GM21390 (cell line): ENCODE data around the gene BHLHE41.
A peak's percentile ranks its signal among the peaks of the same experiment; 100 is the strongest.

Source experiments
- ATAC-seq: cut with Tn5 transposase; IDR thresholded peaks from one replicate; pipeline ENCODE4 v1.9.1; 2021; ENCODE audit not compliant: unreplicated experiment

The BHLHE41 gene

DNA sequence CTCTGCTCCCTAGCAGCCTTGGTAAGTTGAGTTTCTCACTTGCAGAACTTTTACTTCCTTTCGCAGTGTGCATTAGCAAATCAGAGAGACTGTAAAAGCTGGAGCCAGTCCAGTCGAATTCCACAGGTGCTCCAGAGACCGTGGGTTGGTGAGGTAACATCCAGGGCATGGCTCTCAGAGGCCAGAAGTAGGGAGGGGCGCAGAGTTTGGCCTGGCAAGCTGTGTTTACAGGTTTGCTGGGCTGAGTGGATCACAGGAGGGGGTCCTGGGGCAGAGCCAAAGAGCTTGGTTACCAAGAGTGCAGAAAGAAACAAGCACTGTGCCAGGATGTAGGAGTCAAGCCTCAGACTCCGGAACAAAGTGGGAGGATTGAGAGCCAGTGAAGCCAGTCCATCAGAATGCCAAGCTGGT lies 10.2 kb upstream of the BHLHE41 start:
- ATAC-seq: no peak

DNA sequence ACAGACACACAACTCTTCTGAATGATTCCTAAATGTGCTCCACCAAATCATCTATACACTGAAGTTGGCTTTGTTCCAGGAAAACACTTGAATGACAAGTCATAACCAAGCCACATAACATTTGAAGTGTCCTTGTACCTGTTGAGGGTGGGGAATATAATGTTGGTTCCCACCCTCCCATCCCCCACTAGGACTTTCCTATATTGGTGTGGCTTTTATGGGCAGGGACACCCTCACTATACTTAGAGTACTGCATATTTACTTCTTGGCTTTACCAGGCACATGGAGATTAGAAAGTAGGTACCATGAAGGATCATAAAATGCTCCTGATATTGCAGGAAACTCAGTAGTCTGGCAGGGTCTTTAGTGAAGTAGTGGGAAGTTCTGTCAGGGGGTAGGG lies 9.7 kb upstream of the BHLHE41 start:
- no peak for ATAC-seq

DNA sequence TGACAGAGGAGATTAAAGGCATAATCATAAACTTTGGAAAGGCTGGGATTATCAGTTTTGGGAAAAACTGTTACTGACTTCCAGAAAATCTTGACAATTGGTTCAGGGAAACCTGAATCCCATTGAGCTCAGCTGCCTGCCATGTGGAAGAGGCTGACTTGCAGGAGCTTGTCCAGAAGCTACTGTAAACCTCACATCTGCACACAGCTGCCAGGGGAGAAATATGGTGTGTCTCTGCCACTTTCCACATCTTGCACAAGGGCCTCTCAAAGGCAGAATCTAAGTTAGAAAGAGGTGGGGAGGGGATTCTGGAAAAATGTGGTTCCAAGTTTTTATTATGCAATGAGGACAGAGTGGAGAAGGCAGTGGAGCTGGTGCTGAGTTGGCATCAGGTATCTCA lies 8.7 kb upstream of the BHLHE41 start:
- no peak for ATAC-seq

DNA sequence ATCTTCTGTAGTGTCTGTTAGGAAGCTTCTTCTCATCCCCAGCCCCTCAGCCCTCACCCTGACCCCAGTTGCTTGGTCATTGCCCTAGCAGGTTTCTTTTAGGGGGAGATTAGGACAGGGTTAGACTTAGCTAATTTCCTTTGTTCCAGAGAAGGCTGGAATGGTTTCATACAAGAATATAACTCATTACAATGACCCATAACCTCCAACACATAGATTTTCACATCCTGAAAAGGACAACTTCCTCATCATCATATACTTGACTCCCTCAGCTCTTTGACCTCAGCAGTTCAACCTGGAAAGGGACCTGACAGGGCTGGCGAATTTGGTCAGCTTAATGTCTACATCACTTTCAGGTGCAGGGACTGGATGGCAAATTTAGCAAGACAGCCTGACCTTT lies 8.0 kb upstream of the BHLHE41 start:
- no peak for ATAC-seq

DNA sequence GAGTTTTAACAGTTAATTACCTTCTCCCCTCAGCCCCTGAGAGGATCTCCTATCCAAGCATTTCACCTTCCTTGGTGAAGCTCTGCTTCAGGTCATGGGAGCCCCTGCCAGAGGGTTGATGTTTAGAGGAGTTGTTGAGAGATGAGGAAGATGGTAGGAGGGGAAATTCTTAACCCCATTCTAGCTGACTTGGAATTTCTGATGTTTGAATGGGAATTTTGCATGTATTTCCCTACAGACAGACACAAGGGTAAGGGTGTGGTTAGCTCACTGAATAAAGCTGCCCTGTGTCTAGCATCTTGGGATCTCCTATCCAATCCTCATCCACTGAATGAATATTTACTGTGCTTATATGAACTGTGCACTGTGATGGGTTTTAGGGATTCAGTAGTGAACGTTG lies 7.1 kb upstream of the BHLHE41 start:
- no peak for ATAC-seq

DNA sequence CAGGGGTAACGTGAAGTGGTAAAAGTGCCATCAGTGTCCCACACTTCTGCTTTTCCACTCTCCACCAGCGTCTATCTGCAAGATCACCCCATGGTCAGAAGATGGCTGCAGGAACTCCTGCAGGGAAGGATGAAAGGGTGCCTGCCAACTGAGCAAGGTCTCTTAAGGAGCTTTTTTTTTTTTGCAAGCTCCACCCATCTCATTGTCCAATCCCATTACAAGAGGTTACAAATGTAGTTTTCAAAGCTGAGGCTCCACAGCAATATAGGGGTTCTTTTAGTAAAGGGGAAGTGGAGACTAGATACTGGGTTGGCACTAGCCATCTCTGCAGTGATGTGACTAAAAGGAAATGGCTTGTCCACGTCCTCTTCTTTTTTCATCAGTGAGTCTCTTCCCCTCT lies 5.9 kb upstream of the BHLHE41 start:
- peak; percentile 31 for ATAC-seq

DNA sequence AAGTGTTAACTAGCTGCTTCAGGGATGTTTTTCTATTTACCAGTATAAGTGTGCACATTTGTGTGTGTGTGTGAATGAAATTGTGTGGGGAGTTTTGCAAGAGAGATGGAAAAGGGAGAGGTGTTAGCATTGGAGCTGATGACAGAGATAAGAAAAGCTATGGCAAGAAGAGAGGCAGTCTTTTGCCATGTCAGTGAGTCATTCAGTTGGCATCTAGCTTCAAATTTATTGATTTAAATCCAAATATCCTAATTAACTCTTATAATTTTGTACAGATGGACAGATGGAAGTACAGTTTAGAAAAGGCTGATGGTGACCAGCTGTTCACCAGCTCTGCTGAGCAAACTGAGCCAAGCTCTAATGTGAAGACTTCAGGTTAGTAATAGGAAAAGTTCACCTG lies 3.3 kb upstream of the BHLHE41 start:
- no peak for ATAC-seq

DNA sequence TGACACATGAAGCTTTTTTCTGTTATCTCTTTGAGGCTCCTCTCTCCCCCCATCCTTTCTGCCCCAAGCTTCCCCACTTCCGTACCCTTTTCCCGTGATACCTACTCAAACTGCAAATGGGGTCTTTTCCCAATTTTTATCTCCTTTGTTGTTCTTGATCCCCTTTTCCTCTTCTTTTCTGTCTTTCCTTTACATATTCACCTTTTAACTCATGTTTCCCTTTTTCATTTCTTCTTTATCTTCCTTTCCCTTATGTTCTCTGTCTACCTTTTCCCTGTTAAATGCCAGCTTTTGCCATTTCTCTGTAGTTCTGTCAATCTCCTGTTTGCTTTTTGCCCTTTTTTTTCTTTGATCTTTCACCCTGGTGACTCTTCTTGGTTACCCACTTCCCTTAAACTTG lies 2.6 kb upstream of the BHLHE41 start:
- ATAC-seq: no peak

DNA sequence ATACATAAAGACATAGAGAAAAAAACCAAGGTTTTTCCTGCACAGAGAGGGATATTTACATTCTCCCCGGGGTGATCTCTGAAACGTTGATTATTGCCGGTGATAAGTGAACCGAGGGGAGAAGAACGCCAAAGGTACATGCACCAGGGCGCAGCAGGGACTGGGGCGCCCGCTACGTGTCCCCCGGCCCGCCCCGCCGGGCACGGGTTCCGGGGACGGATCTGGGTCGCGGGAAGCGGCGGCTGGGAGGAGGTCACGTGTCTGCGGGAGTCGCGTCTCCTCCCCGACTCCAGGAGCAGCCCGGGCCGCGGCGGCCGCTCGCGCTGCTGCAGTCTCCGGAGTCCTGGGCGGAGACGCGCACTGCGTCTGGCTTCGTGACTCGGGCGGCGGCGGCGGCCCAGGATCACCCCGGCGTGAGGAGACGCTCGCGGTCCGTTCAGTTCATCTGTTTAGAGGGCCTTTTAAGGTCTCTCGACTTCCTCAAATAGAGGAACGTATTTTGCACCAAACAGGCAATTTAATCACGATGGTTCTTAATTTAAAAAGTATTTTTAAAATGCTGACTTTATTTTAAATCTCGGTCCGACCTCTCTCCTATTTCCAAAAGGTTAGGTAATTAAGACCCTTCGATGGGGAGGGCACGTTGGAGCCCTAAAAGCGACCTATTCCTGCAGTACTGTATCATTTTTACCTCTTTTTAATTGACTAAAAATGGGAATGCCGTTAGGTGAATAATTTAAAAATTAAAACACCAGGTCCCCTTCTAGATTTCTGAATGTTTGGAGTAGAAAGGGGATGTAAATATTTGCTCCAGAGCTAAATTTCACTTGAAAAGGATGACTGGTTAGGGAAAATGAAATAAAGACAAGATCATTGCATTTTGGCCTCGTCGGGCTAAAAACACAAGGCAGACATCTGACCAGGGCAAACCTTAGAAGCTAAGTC lies 1.8 kb upstream of the BHLHE41 start:
- ATAC-seq: peak; percentile 41

DNA sequence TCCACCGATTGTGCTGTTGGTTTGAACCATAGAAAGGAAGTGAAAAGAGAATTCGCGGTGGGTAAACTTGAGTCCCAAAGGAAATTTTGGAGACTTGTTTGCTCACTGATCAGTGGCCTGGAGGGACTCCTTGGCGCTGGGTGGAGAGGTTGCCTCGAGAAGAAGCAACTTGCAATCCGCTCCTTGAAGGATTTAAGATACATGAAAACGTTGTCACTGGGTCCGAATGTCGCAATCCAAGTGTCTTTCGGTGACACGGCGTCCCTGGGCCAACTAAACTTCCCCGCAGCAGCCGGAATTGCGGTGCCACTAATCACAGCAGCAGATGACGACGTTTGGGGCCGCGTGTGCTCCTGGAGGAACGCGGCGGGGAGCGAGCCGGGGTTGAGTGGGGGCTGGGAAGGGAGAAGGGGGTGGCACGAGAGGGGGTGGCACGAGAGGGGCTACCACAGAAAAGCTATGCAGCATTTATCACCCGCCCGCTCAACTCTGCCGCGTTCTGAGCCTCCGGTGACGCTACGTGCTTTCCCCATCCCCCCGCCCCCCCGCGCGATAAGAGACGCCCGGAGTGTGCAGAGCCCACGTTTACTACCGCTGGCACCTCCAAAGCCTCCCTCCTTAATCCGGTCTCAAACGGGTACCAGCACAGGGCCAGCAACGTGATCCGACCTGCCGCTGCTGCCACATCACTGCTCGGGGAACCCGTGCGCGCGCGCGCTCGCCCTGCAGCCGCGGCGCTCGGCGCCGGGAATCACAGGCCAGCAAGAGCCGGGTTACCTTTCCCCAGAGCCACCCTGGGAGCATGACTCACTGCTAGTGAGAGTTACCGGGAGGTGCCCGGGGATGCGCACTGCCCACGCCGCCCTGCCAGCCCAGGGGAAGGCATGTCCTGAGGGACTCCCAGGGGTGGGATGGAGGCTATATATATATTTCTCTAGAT lies 833 bp upstream of the BHLHE41 start:
- peak; percentile 35 for ATAC-seq

DNA sequence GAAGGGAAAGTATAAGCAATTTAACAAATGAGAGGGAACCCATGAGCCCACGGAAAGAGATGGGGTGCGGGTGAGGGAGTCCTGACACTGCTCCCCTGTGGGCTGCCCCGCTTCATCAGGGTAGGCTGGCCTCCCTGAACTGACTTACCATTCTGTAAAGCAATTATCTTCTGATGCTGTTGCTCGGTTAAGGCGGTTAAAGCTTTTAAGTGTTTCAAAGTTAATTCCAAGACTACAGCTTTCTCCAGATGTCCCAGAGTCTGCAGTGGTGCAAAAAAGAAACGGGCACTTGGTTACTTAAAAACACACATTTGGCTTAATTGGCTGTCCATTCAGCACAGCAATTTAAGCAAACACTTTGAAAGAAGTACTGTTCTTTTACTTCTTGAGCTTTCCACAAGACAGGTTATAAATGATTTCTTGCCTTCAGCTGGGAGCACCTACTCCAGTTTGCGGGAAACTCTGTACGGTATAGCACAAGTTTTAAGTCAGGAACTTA lies 1.3 kb downstream of the BHLHE41 start:
- no peak for ATAC-seq

DNA sequence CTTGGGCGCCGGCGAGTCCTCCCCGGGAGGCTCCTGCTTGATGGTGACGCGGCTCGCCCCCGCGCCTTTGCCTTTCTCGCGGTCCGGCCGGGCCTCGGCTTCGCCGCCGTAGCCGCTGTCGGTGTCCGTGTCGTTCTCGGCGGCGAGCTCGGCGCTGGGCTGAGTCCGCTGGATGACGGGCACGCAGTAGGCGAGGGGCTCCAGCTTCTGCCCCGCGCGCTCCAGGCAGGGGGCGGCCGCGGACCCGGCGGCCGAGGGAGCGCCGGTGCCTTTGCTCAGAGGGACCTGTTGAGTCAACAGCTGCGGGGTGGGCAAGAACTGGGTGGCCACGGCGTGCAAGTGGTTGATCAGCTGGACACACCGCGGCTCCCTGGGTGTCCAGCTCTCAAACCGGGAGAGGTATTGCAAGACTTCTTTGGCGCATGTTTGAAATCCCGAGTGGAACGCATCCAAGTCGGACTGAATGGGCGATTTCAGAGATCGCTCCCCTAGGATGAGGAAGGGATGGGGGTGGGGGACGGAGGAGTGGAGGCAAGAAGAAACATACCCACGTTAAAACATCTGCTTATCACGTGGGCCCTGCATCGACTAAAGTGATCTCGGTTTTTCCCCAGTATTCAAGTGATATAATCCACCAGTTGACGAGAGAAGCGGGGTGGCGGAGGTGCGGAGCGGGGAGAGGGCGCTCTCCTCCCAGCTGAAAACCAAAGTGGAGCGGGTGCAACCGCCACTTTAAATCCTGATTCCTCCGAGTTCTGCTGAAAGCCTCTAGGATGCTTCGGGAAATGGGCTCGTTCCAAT lies 2.0 kb downstream of the BHLHE41 start:
- no peak for ATAC-seq

DNA sequence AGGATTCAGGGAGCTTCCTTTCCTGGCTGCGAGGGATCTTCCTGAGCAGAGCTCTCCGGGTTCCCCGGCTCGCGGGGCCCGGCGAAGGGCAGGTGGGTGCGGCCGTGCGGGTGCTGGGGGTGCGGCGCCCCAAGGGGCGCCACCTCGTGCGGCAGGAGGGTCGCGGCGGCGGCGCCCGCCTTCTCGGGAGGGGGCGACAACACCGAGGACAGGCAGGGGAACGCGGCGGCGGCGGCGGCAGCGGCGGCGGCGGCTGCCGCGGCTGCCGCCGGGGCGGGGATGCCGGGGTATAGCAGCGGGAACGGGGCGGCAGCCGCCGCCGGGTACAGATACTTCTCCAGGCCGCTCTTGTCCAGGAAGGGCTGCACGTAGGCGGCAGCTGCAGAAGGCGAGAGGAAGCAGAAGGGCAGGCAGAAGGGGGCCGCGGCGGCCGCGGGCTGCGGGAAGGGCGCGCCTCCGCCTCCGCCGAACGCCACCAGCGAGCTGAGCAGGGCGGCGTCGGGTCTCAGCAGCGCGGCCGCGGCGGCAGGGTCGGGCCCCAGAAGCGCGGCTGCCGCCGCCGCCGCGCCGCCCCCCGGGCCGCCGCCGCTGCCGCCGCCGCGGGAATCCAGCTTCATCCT lies 2.7 kb downstream of the BHLHE41 start:
- ATAC-seq: no peak

DNA sequence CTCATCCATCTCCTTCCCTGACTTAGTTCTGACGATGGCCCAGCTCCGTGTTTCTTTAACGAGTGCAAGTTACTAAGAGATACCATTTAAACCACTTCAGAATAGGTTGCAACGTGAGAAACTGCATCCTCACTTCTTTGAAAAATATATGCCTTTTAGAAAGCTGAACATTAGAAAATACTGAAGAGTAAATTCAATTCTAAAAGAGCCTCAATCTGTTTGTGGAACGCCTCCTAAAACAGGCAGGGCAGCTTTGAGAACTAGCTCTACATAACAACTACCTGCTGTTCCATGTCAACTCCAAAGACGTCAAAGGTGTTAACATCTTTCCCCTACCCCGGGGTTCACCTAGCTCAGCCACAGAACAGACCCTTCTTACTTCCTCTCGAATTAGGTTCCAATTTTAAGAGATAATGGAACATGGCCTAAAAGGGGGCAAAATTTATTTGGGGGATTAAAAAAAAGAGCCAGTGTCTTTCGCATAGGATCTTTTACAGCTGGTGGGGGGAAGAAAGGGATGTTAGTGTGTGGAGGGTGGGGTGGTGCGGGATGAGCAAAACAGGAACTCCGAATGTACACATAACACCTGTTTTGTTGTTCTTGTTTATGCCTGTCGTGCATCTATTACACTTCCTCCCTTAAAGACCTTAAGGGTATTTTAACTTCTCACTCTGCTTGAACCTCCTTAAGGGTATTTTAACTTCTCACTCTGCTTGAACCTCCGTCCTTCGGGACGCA lies 3.3 kb downstream of the BHLHE41 start:
- ATAC-seq: no peak

DNA sequence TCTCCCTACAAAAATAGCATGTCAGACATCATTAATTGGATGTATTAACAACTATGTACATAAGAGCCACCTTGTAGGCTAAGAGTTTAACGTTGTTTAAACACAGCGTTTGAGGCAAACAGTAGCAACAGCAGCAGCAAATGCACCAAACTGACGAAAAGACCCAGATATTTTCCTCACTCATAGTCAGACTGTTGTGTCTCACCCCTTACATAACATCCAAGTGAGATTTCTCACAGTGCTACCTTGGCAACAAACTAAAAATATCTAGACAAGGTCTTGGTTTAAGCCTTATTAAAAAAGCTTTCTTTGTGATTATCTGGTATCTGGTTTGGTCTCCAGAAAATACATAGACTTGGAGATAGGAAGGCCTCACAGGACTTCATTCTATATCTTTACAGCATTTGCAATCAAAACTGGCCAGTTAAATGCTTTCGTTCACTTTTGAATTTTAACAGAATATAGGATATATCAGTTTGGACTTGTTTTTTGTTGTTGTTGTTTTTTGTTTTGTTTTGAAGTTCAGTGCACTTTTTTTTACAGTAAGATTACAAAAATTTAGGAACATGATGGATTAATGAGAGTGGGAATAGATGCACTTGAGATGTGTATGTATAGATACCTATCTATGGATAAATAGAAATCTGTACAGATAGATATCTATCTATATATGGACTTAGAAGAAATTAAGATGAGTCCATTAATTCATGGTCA lies 4.1 kb downstream of the BHLHE41 start:
- ATAC-seq: no peak

DNA sequence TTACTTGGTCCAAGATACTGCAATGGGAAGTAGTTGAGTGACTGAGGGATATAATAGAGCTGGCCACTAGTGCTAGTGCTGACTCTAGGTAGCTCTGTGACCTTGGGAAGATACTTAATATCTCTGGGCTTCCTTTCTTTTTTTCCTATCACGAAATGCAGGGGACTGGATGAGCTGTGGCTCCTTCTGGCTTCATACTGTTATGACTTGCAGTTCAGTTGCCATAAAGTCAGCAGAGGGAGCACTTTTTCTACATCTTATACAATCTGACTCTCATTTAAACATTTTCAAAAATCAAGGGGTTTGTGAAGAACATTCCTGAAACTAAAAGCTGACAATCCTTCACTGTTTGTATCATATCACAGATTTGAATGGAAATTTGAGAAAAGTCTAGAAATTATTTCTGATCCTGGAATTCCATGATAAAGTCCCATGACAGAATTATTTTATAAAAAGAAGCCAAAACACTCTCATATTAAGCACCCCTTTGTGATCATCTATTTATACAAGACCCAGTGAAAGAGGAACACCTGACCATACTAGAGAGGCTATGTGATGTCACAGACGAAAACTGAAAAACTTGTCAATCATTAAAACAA lies 5.3 kb downstream of the BHLHE41 start:
- ATAC-seq: peak; percentile 24

DNA sequence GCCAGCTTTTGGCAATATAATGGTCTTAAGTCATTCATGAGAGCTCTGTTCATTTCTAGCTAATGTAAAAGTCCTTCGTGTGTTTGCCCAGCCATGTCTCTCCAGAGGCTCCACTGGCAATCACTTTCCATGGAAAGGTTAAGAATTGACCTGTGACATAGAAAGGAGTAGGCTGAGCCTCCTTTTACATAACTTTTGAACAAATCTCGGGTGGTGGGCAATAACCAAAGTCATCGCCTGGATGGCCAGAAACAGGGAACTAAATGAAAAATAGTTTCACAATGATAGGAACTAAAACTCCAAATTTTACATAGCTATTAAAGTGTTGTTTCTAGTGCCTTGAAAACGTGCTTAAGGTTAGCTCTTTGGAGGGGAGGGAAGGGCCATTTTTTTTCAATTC lies 6.5 kb downstream of the BHLHE41 start:
- no peak for ATAC-seq

DNA sequence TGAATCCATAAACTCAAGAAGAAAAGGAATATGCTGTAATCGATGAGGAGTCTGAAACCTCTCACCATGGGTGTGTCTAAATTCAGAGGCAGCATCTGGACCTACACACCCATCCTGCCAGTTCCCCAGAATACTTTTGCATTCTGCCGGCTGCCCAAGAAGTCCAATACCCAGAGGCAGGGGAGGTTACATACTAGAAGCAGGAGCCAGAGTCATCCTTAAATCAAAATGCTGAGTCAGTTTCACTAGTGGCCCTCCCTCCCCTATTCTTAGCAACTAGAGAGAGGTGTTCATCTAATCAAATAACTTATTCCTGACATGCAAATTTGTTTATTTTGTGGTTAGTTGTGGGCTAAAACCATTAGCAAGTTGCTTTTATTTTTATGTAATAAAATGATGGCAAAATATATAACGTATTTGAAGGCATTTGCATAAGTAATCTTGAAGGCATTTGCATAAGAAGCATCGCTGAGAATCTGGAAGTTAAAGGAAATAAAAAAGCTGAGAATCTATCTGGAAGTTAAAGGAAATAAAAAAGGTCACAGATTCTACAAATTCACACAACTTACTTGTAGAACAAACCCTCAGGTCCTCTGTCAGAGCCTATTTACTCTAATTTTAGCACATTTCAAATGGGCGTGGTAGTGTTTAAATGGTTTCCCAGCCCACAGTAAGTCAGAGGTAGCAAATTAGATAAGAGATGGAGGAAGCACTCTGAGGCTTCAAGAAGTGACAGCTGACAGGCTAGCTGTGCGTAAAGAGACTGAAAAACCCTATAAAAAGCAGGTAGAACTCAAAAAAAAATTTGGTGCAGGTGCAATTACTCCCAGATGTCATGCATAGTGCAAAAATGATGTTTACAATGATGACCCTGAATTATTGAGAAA lies 7.8 kb downstream of the BHLHE41 start:
- ATAC-seq: no peak
